ENCODE data around the gene MRPL32. TPM values are rescaled to one million over a fixed set of nuclear protein-coding genes. Genes with fewer than 3 reads are reported as not detected.

The MRPL32 gene
- total RNA-seq, 1 experiment from 2014 or later = 87.8 TPM

DNA sequence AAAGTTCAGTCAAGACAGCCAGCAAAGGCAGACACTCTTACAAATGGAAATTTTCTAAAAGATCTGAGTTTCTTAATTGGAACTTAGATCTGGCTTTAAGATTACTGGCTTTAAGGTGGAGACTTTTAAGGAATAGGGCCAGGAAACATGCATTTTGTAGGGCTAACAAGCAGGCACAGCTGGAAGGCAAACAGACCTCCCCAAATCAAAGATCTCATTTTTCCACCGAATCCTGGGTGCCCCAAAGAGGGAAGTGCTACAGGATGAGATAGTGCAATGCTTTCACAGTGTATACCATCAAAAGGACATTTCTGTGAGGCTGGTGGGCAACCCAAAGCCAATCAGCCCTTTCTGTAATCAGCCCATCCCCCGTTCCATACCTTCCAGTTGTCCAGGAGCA lies 27.4 kb downstream of the MRPL32 start:
- Mint-ChIP-seq H3K27ac (ENCODE audit: unreplicated experiment) (no peak overlapping the region), H3K4me3 (ENCODE audit: low read depth, unreplicated experiment) (no peak overlapping the region), H3K27me3 (ENCODE audit: unreplicated experiment) (peaks cover 32% of the 10 kb centered on the region), H3K9me3 (ENCODE audit: low read depth, unreplicated experiment) (peaks cover 3% of the 10 kb centered on the region), H3K4me1 (ENCODE audit: low read depth, unreplicated experiment) (no peaks in the 10 kb centered on the region), H3K36me3 (ENCODE audit: insufficient read depth, unreplicated experiment) (no peaks in the 10 kb centered on the region)
- CTCF ChIA-PET = no interaction called here
- TF ChIP-seq, protein P1, sequence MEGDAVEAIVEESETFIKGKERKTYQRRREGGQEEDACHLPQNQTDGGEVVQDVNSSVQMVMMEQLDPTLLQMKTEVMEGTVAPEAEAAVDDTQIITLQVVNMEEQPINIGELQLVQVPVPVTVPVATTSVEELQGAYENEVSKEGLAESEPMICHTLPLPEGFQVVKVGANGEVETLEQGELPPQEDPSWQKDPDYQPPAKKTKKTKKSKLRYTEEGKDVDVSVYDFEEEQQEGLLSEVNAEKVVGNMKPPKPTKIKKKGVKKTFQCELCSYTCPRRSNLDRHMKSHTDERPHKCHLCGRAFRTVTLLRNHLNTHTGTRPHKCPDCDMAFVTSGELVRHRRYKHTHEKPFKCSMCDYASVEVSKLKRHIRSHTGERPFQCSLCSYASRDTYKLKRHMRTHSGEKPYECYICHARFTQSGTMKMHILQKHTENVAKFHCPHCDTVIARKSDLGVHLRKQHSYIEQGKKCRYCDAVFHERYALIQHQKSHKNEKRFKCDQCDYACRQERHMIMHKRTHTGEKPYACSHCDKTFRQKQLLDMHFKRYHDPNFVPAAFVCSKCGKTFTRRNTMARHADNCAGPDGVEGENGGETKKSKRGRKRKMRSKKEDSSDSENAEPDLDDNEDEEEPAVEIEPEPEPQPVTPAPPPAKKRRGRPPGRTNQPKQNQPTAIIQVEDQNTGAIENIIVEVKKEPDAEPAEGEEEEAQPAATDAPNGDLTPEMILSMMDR (IDR thresholded peaks at IDR 0.05; ENCODE audit: unreplicated experiment) = no peak
- DNase-seq = no peak
- intact Hi-C loops (cut with micrococcal nuclease; ENCODE audit: unreplicated experiment) = no loop called here
- no TSS peak for BruUV-seq (replicated peaks)

DNA sequence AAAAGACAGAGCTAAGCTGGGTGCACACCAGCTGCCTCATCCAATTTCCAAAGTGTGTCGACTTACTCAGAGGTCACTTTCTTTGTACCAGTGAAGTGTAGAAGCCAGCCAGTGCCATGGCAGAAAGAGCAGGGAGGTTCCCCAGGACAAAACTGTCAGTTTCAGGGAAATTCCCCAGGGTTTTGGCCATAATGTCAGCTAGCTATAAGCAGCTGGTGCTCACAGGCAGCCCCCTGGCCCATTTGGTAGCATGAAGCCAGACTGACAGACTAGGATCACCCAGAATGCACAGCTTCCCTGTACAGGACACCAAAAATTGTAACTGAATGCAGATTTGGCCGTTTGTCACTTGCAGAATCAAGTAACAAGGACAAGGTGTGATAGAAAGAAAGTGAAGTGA lies 28.6 kb downstream of the MRPL32 start:
- H3K36me3 Mint-ChIP-seq (ENCODE audit: insufficient read depth, unreplicated experiment) = no peaks in the 10 kb centered on the region
- DNase-seq = no peak
- CTCF ChIA-PET = no interaction called here

DNA sequence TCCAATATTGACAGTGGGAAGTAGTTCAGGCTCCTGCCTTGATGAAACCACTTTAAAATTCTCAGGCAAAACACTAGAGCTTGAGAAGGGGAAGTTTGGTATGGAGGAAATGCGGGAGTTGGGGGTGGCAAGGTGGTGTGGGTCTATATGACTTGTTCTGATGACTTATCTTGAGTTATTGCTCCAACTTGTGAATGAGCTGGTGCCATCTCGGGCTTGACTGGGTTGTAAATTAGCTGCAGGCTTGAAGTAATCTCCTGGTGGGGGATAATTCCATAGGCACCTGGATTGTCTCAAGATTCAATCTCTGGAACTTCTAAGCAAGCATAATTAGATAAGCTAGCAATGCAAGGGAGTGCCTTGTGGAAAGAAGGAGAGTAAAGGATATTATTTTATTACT lies 29.0 kb downstream of the MRPL32 start:
- Mint-ChIP-seq H3K4me3 (ENCODE audit: low read depth, unreplicated experiment) (no peak overlapping the region), H3K4me1 (ENCODE audit: low read depth, unreplicated experiment) (no peaks in the 10 kb centered on the region)

More for the DNA sequence above, 28.6 kb downstream of the MRPL32 start:
- Mint-ChIP-seq H3K4me1 (ENCODE audit: low read depth, unreplicated experiment) (no peaks in the 10 kb centered on the region), H3K27ac (ENCODE audit: unreplicated experiment) (no peak overlapping the region), H3K4me3 (ENCODE audit: low read depth, unreplicated experiment) (no peak overlapping the region), H3K9me3 (ENCODE audit: low read depth, unreplicated experiment) (peaks cover 3% of the 10 kb centered on the region), H3K27me3 (ENCODE audit: unreplicated experiment) (peaks cover 45% of the 10 kb centered on the region)
- intact Hi-C loops (cut with micrococcal nuclease; ENCODE audit: unreplicated experiment) = no loop called here
- TF ChIP-seq, protein P1 (IDR thresholded peaks at IDR 0.05; ENCODE audit: unreplicated experiment) = no peak
- no TSS peak for BruUV-seq (replicated peaks)

DNA sequence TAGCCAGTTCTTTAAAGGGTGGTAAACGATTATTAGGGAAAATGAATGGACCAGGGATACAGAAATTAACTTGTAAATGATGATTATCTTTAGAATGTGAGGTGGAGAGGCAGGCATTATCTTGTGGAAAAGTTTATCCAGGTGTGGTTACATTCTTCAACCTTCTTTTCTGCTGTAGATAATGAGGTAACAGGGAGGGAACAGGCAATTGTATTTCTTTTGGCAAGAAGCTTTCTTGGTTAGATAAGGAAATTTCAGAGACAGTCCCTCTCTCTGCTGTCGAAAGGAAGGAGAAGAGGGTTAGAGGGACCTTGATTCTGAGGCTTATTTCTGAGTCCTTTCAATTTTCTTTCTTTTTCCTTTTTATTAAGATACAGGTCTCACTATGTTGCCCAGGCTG lies 32.1 kb downstream of the MRPL32 start:
- no peaks in the 10 kb centered on the region for H3K36me3 Mint-ChIP-seq (ENCODE audit: insufficient read depth, unreplicated experiment)
- H3K4me3 Mint-ChIP-seq (ENCODE audit: low read depth, unreplicated experiment) = no peak overlapping the region
- TF ChIP-seq, protein P1 (IDR thresholded peaks at IDR 0.05; ENCODE audit: unreplicated experiment) = no peak
- peaks cover 59% of the 10 kb centered on the region for H3K27me3 Mint-ChIP-seq (ENCODE audit: unreplicated experiment)
- H3K27ac Mint-ChIP-seq (ENCODE audit: unreplicated experiment) = no peak overlapping the region
- BruUV-seq (replicated peaks) = no TSS peak
- intact Hi-C loops (cut with micrococcal nuclease; ENCODE audit: unreplicated experiment) = no loop called here
- CTCF ChIA-PET = no interaction called here
- no peak for DNase-seq
- no peaks in the 10 kb centered on the region for H3K4me1 Mint-ChIP-seq (ENCODE audit: low read depth, unreplicated experiment)
- no peaks in the 10 kb centered on the region for H3K9me3 Mint-ChIP-seq (ENCODE audit: low read depth, unreplicated experiment)

More for the DNA sequence above, 29.0 kb downstream of the MRPL32 start:
- H3K36me3 Mint-ChIP-seq (ENCODE audit: insufficient read depth, unreplicated experiment) = no peaks in the 10 kb centered on the region
- no peak overlapping the region for H3K27ac Mint-ChIP-seq (ENCODE audit: unreplicated experiment)
- H3K27me3 Mint-ChIP-seq (ENCODE audit: unreplicated experiment) = peaks cover 45% of the 10 kb centered on the region
- TF ChIP-seq, protein P1 (IDR thresholded peaks at IDR 0.05; ENCODE audit: unreplicated experiment) = no peak
- BruUV-seq (replicated peaks) = no TSS peak
- intact Hi-C loops (cut with micrococcal nuclease; ENCODE audit: unreplicated experiment) = no loop called here
- no peak for DNase-seq
- CTCF ChIA-PET = interaction anchor here (0.6 kb wide), 1 partner anchor 1245 kb away, joined by 3 read pairs; no protein-coding TSS in a partner anchor
- peaks cover 3% of the 10 kb centered on the region for H3K9me3 Mint-ChIP-seq (ENCODE audit: low read depth, unreplicated experiment)
